Measurements from ENCODE around the gene SEPHS2. TPM values are rescaled to one million over a fixed set of nuclear protein-coding genes. Genes with fewer than 3 reads are reported as not detected.

SEPHS2 gene
- total RNA-seq, 3 donors from 2014 or later (not counting 1 experiment from before 2014, with no cell fraction given) = 25.5 to 37.6 (median 35.0) TPM

GRCh38 chr16:30416624-30417528 lies 28.8 kb downstream of the SEPHS2 start:
- peak overlapping the region; percentile 67 for H3K4me3 Mint-ChIP-seq
- no peak for DNase-seq
- no peak for TF ChIP-seq CTCF (IDR thresholded peaks at IDR 0.05)
- 76% methylated on average over 18 of the region's 18 CpGs for WGBS (ENCODE audit: insufficient coverage)
- H3K36me3 ChIP-seq (ENCODE audit: control insufficient read depth, insufficient read depth, low read length) = peaks cover 1% of the 10 kb centered on the region
- H3K27me3 Mint-ChIP-seq (ENCODE audit: low read depth in 2 of 2) = no peaks in the 10 kb centered on the region
- H3K36me3 Mint-ChIP-seq = no peaks in the 10 kb centered on the region
- intact Hi-C loops (cut with micrococcal nuclease) = loop anchor here (2.0 to 5.0 kb wide), 2 partner anchors 45 to 66 kb away; partner anchors contain the start of genes MYL11 and TBC1D10B
- ATAC-seq = no peak
- H3K4me1 Mint-ChIP-seq = peaks cover 14 to 16% of the 10 kb centered on the region in 2 donors
- peak overlapping the region; percentile 63 for H3K27ac ChIP-seq (ENCODE audit: low read length)
- H3K4me1 ChIP-seq (ENCODE audit: control insufficient read depth, insufficient read depth, low read length) = peaks cover 13% of the 10 kb centered on the region
- peak overlapping the region in 1 of 2 donors; percentile 81 for H3K27ac Mint-ChIP-seq
- H3K9me3 Mint-ChIP-seq = no peaks in the 10 kb centered on the region
- peak overlapping the region; percentile 40 for H3K4me3 ChIP-seq (ENCODE audit: low read length)
- H3K9me3 ChIP-seq (ENCODE audit: control insufficient read depth, insufficient read depth, low read length) = no peaks in the 10 kb centered on the region
- no peaks in the 10 kb centered on the region for H3K27me3 ChIP-seq (ENCODE audit: control insufficient read depth, insufficient read depth, low read length)

- DNase-seq (no peak), ATAC-seq (no peak)
- no peak overlapping the region for H3K4me3 ChIP-seq (ENCODE audit: low read length)
- H3K9me3 ChIP-seq (ENCODE audit: control insufficient read depth, insufficient read depth, low read length) = no peaks in the 10 kb centered on the region
- 89% methylated on average over 4 of the region's 4 CpGs for WGBS (ENCODE audit: insufficient coverage)
- intact Hi-C loops (cut with micrococcal nuclease) = loop anchor here (2.0 to 5.0 kb wide), 2 partner anchors 44 to 65 kb away; partner anchors contain the start of genes MYL11 and TBC1D10B
- no peaks in the 10 kb centered on the region for H3K36me3 Mint-ChIP-seq
- H3K27me3 ChIP-seq (ENCODE audit: control insufficient read depth, insufficient read depth, low read length) = no peaks in the 10 kb centered on the region
- H3K4me1 ChIP-seq (ENCODE audit: control insufficient read depth, insufficient read depth, low read length) = peaks cover 13% of the 10 kb centered on the region
- TF ChIP-seq CTCF (IDR thresholded peaks at IDR 0.05) = no peak
- H3K4me3 Mint-ChIP-seq = peak overlapping the region; percentile 32
- no peak overlapping the region for H3K27ac ChIP-seq (ENCODE audit: low read length)
- peaks cover 14 to 17% of the 10 kb centered on the region in 2 donors for H3K4me1 Mint-ChIP-seq
- no peaks in the 10 kb centered on the region for H3K9me3 Mint-ChIP-seq
- H3K27ac Mint-ChIP-seq = no peak overlapping the region
- H3K36me3 ChIP-seq (ENCODE audit: control insufficient read depth, insufficient read depth, low read length) = no peaks in the 10 kb centered on the region
- H3K27me3 Mint-ChIP-seq (ENCODE audit: low read depth in 2 of 2) = no peaks in the 10 kb centered on the region
These were observed 29.5 kb downstream of the SEPHS2 start for GRCh38 chr16:30416047-30416603.

DNA sequence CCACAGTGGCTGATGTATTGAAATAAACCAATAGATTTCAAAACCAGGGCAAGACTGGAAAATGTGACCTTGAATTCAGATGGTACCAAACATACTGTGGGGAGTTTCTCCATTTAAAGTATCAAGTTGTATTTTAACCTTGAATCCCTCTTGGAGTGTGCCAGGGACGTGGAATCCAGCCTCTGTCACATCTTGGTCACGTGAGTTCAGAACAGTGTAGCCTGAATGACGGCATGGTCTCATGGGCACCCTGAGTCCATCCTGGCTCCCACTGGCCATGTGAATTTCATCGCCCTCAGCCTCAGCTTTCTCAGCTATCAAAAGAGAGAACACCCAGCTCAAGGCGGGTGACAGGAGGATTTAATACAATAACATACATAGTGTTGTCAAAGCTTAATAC lies 31.5 kb downstream of the SEPHS2 start:
- H3K27ac Mint-ChIP-seq = no peak overlapping the region
- ATAC-seq (no peak), DNase-seq (no peak)
- no peak overlapping the region for H3K4me3 ChIP-seq (ENCODE audit: low read length)
- peaks cover 21 to 24% of the 10 kb centered on the region in 2 donors for H3K4me1 Mint-ChIP-seq
- no peak overlapping the region for H3K4me3 Mint-ChIP-seq
- H3K27me3 Mint-ChIP-seq (ENCODE audit: low read depth in 2 of 2) = no peaks in the 10 kb centered on the region
- H3K27me3 ChIP-seq (ENCODE audit: control insufficient read depth, insufficient read depth, low read length) = no peaks in the 10 kb centered on the region
- WGBS (ENCODE audit: insufficient coverage) = 97% methylated on average over 4 of the region's 5 CpGs
- H3K27ac ChIP-seq (ENCODE audit: low read length) = no peak overlapping the region
- H3K9me3 Mint-ChIP-seq = no peaks in the 10 kb centered on the region
- H3K9me3 ChIP-seq (ENCODE audit: control insufficient read depth, insufficient read depth, low read length) = no peaks in the 10 kb centered on the region
- intact Hi-C loops (cut with micrococcal nuclease) = no loop called here
- TF ChIP-seq CTCF (IDR thresholded peaks at IDR 0.05) = no peak
- no peaks in the 10 kb centered on the region for H3K36me3 Mint-ChIP-seq
- peaks cover 17% of the 10 kb centered on the region for H3K4me1 ChIP-seq (ENCODE audit: control insufficient read depth, insufficient read depth, low read length)
- no peaks in the 10 kb centered on the region for H3K36me3 ChIP-seq (ENCODE audit: control insufficient read depth, insufficient read depth, low read length)
